ENCODE results near the gene PLK2. TPM values are rescaled to one million over a fixed set of nuclear protein-coding genes. Genes with fewer than 3 reads are reported as not detected.

PLK2 gene
- total and polyA plus RNA-seq, 2 of the 8 experiments (the other 6 are each of a cell fraction or from before 2014, with no cell fraction given): 5.8 to 20.6 TPM

- TF ChIP-seq, protein P1, sequence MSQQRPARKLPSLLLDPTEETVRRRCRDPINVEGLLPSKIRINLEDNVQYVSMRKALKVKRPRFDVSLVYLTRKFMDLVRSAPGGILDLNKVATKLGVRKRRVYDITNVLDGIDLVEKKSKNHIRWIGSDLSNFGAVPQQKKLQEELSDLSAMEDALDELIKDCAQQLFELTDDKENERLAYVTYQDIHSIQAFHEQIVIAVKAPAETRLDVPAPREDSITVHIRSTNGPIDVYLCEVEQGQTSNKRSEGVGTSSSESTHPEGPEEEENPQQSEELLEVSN (IDR thresholded peaks at IDR 0.05): no peak
- TF ChIP-seq EGR1 (IDR thresholded peaks at IDR 0.05; ENCODE audit: borderline replicate concordance, low read depth, low read length) (no peak), MAFK (IDR thresholded peaks at IDR 0.05; ENCODE audit: low read depth, low read length) (peak; percentile 52; the same call in 1 of the 2 replicates), RFX5 (IDR thresholded peaks at IDR 0.05; ENCODE audit: borderline replicate concordance, low read depth, low read length) (no peak), SIN3A (conservative IDR thresholded peaks at IDR 0.05 in 1 of 2, IDR thresholded peaks at IDR 0.05 in 1 of 2; ENCODE audit: low read depth in 1 of 2, low read length in 2 of 2) (no peak), BRCA1 (IDR thresholded peaks at IDR 0.05; ENCODE audit: low read depth, low read length) (no peak), KDM5A (IDR thresholded peaks at IDR 0.05; ENCODE audit: low read length) (no peak), FOSL1 (IDR thresholded peaks at IDR 0.05; ENCODE audit: insufficient read depth, low read depth, low read length) (no peak), KDM4A (IDR thresholded peaks at IDR 0.05; ENCODE audit: low read depth, low read length, severe bottlenecking) (no peak), POU5F1 (IDR thresholded peaks at IDR 0.05; ENCODE audit: low read depth, low read length) (0 out of 2 replicates have a peak, but pooled peaks have one; percentile 7), TEAD4 (IDR thresholded peaks at IDR 0.05; ENCODE audit: low read depth, low read length) (peak; percentile 64; the same call in 1 of the 2 replicates), BACH1 (IDR thresholded peaks at IDR 0.05; ENCODE audit: low read length) (no peak), KDM1A (IDR thresholded peaks at IDR 0.05; ENCODE audit: borderline replicate concordance, low read length) (no peak), SIRT6 (IDR thresholded peaks at IDR 0.05; ENCODE audit: low read length) (no peak), RXRA (IDR thresholded peaks at IDR 0.05; ENCODE audit: insufficient read depth, low read depth, low read length) (no peak), YY1 (IDR thresholded peaks at IDR 0.05; ENCODE audit: low read depth, low read length) (no peak), HDAC2 (IDR thresholded peaks at IDR 0.05; ENCODE audit: borderline replicate concordance in 1 of 2, low read depth in 2 of 2, low read length in 2 of 2) (no peak), CEBPB (IDR thresholded peaks at IDR 0.05; ENCODE audit: low read depth, low read length) (no peak), CHD2 (IDR thresholded peaks at IDR 0.05; ENCODE audit: low read length) (no peak), CTCF (IDR thresholded peaks at IDR 0.05; ENCODE audit: control extremely low read depth in 1 of 3, insufficient read depth in 1 of 3, low read depth in 1 of 3, low read length in 3 of 3) (no peak), RBBP5 (IDR thresholded peaks at IDR 0.05; ENCODE audit: borderline replicate concordance, low read depth, low read length) (no peak), CBX5 (IDR thresholded peaks at IDR 0.05; ENCODE audit: low read depth, low read length) (no peak), CTBP2 (IDR thresholded peaks at IDR 0.05; ENCODE audit: borderline replicate concordance, insufficient read depth, insufficient read length, low read length) (no peak)
Measured at GRCh38 chr5:58406394-58406793, 53.5 kb downstream of the PLK2 start (continued).
